ENCODE results near the gene LRRC56. TPM values are rescaled to one million over a fixed set of nuclear protein-coding genes. Genes with fewer than 3 reads are reported as not detected.
A peak's percentile ranks its signal among the peaks of the same experiment; 100 is the strongest.

The LRRC56 gene
- total and polyA plus RNA-seq, 2 of the 13 experiments (the other 11 are each of a cell fraction or from before 2014, with no cell fraction given), result 0.11 to 0.29 TPM

- TF ChIP-seq FOXO4 (CRISPR knock-in tag; conservative IDR thresholded peaks at IDR 0.05), result no peak
- TF ChIP-seq CHD4 (IDR thresholded peaks at IDR 0.05; ENCODE audit: borderline replicate concordance, low read length), result no peak
- no peak for TF ChIP-seq NFYC (CRISPR knock-in tag; IDR thresholded peaks at IDR 0.05)
- no peak for TF ChIP-seq ZSCAN12 (CRISPR knock-in tag; IDR thresholded peaks at IDR 0.05)
- TF ChIP-seq ZNF124 (CRISPR knock-in tag; IDR thresholded peaks at IDR 0.05), result no peak; the same call in 1 of the 2 replicates
- TF ChIP-seq NRL (CRISPR knock-in tag; IDR thresholded peaks at IDR 0.05; ENCODE audit: borderline replicate concordance), result 0 out of 2 replicates have a peak, but pooled peaks have one; percentile 20
- no peak for TF ChIP-seq CREB3 (CRISPR knock-in tag; IDR thresholded peaks at IDR 0.05)
- TF ChIP-seq KDM6A (CRISPR knock-in tag; IDR thresholded peaks at IDR 0.05; ENCODE audit: low read depth), result no peak
- TF ChIP-seq ZNF605 (CRISPR knock-in tag; IDR thresholded peaks at IDR 0.05), result no peak
- no peak for TF ChIP-seq ZNF121 (CRISPR knock-in tag; IDR thresholded peaks at IDR 0.05)
- no peak for TF ChIP-seq SATB2 (CRISPR knock-in tag; IDR thresholded peaks at IDR 0.05)
- no peak for TF ChIP-seq PREB (CRISPR knock-in tag; IDR thresholded peaks at IDR 0.05)
- TF ChIP-seq GATA4 (IDR thresholded peaks at IDR 0.05; ENCODE audit: borderline replicate concordance, low read depth), result no peak
- TF ChIP-seq HCFC1 (IDR thresholded peaks at IDR 0.05; ENCODE audit: low read depth, low read length), result no peak
- no peak for TF ChIP-seq SIX4 (CRISPR knock-in tag; IDR thresholded peaks at IDR 0.05)
- no peak for TF ChIP-seq NR1H2 (CRISPR knock-in tag; IDR thresholded peaks at IDR 0.05; ENCODE audit: borderline replicate concordance, low read depth)
- no peak for TF ChIP-seq RELA (CRISPR knock-in tag; IDR thresholded peaks at IDR 0.05)
- no peak for TF ChIP-seq PAF1 (CRISPR knock-in tag; IDR thresholded peaks at IDR 0.05)
- no peak for TF ChIP-seq ZNF280D (CRISPR knock-in tag; IDR thresholded peaks at IDR 0.05)
- TF ChIP-seq MAX (IDR thresholded peaks at IDR 0.05), result no peak; the same call in 1 of the 2 replicates
- 0 out of 2 replicates have a peak, but pooled peaks have one; percentile 22 for TF ChIP-seq SAFB2 (CRISPR knock-in tag; IDR thresholded peaks at IDR 0.05; ENCODE audit: borderline replicate concordance, low read depth)
- TF ChIP-seq IRF2 (CRISPR knock-in tag; IDR thresholded peaks at IDR 0.05), result peak; percentile 48; the same call in 1 of the 2 replicates
- 0 out of 2 replicates have a peak, but pooled peaks have one; percentile 9 for TF ChIP-seq FOXC1 (CRISPR knock-in tag; IDR thresholded peaks at IDR 0.05; ENCODE audit: borderline replicate concordance)
- TF ChIP-seq ZNF841 (CRISPR knock-in tag; IDR thresholded peaks at IDR 0.05; ENCODE audit: borderline replicate concordance), result no peak
- TF ChIP-seq SMAD1 (CRISPR knock-in tag; IDR thresholded peaks at IDR 0.05; ENCODE audit: borderline replicate concordance, low read depth), result no peak
Observed at GRCh38 chr11:506995-507726, 30.2 kb upstream of the LRRC56 start, which contains the start of gene RNH1 (continued).
